HepG2 (cell line): ENCODE data around the gene OTUD4. TPM values are rescaled to one million over a fixed set of nuclear protein-coding genes. Genes with fewer than 3 reads are reported as not detected.

Experiments
- ATAC-seq: fragments of 200-7000 bp; cut with Tn5 transposase; 3 replicates; pipeline ENCODE4 v1.9.1; 2020; ENCODE audit warnings: mild to moderate bottlenecking, moderate library complexity
- BruUV-seq: library from RNA; stranded (reverse); fragments of 400-500 nt; replicated peaks from 2 replicates; lab custom pipeline; 2021; lab: Mats Ljungman, UMichigan
- CTCF ChIA-PET: fragments of 300-600 bp; formaldehyde crosslinking; extraction: SDS; loops from one replicate; lab custom pipeline; 2021; ENCODE audit warnings: low total read pairs, inconsistent platforms, low intra/inter-chr PET ratio; lab: Yijun Ruan, JAX
- POLR2A ChIA-PET: fragments of 350-600 bp; sonication (Branson Sonifier 250); formaldehyde crosslinking; loops from one replicate; lab custom pipeline; 2020; ENCODE audit warnings: antibody characterized with exemption, inconsistent platforms; lab: Yijun Ruan, JAX
- DNase-seq: peaks from one replicate; pipeline ENCODE4 v3.0.0-alpha.2; 2015; ENCODE audit warnings: low spot score
- FAIRE-seq: peaks from 3 replicates; lab custom pipeline; 2011; peaks lifted over from hg19 to GRCh38; lab: Jason Lieb, UNC
- H2AFZ ChIP-seq: one replicate; pipeline ENCODE4 v1.6.1; 2011; ENCODE audit warnings: low read length, inconsistent platforms
- H3K27ac ChIP-seq: fragments of 300-600 bp; 3 replicates; pipeline ENCODE4 v1.8.0; 2011; ENCODE audit warnings: mixed run types, mild to moderate bottlenecking, mixed read lengths, low read length, inconsistent platforms; ENCODE audit not compliant: insufficient read depth; ENCODE audit errors: extremely low read length
- H3K27me3 ChIP-seq, 2 experiments: fragments of 200-600 bp in 1 of 2; 2 replicates in 1 of 2; 3 replicates in 1 of 2; pipeline versions ENCODE4 v1.6.0 to v1.8.0; 2011; ENCODE audit warnings: low read length in 2 of 2, mild to moderate bottlenecking in 2 of 2, moderate library complexity in 2 of 2, inconsistent platforms in 1 of 2; ENCODE audit not compliant: insufficient read depth in 2 of 2, control insufficient read depth in 1 of 2
- H3K36me3 ChIP-seq, 2 experiments: fragments of 200-600 bp in 1 of 2; replicated peaks in 1 of 2; 2 replicates in 1 of 2; 3 replicates in 1 of 2; pipeline versions ENCODE4 v1.5.1 to v1.8.0; 2011; ENCODE audit warnings: low read length in 2 of 2, inconsistent platforms in 1 of 2; ENCODE audit not compliant: insufficient read depth in 2 of 2, control insufficient read depth in 1 of 2
- H3K4me1 ChIP-seq: 2 replicates; pipeline ENCODE4 v1.5.1; 2012; ENCODE audit warnings: low read length, inconsistent platforms; ENCODE audit not compliant: insufficient read depth
- H3K4me2 ChIP-seq: 2 replicates; pipeline ENCODE4 v1.6.0; 2011; ENCODE audit warnings: low read depth, low read length, inconsistent platforms
- H3K4me3 ChIP-seq, 3 experiments: fragments of 200-600 bp in 1 of 3; sonication (generic), shearing (Covaris generic) in 1 of 3; replicated peaks in 1 of 3; 2 replicates each; pipeline ENCODE4 v1.5.1; 2011 to 2016; ENCODE audit warnings: low read length in 3 of 3, inconsistent platforms in 2 of 3, low read depth in 2 of 3, mild to moderate bottlenecking in 2 of 3, control low read depth in 1 of 3, mixed read lengths in 1 of 3; ENCODE audit not compliant: insufficient read depth in 1 of 3
- H3K79me2 ChIP-seq: one replicate; pipeline ENCODE4 v1.6.1; 2011; ENCODE audit warnings: low read length, inconsistent platforms; ENCODE audit not compliant: insufficient read depth
- H3K9ac ChIP-seq: 2 replicates; pipeline ENCODE4 v1.6.0; 2011; ENCODE audit warnings: mild to moderate bottlenecking, low read depth, low read length, inconsistent platforms; ENCODE audit not compliant: insufficient read depth
- H3K9me3 ChIP-seq: 2 replicates; pipeline ENCODE4 v1.5.1; 2012; ENCODE audit warnings: mild to moderate bottlenecking, low read length
- H4K20me1 ChIP-seq: 2 replicates; pipeline ENCODE4 v1.6.0; 2011; ENCODE audit warnings: inconsistent platforms, mild to moderate bottlenecking, low read length, moderate library complexity; ENCODE audit not compliant: insufficient read depth
- KDM4B ChIP-seq: sonication (generic); formaldehyde crosslinking; IDR thresholded peaks from 2 replicates; pipeline ENCODE4 v1.4.0; 2020; ENCODE audit warnings: missing genetic modification reagents
- MAF1 ChIP-seq: sonication (generic); formaldehyde crosslinking; IDR thresholded peaks from 2 replicates; pipeline ENCODE4 v1.5.0; 2020; ENCODE audit warnings: missing genetic modification reagents, borderline replicate concordance
- MAFF ChIP-seq: IDR thresholded peaks from 2 replicates; pipeline ENCODE4 v1.6.1; 2011; ENCODE audit warnings: low read depth, low read length, improper control_type of control experiment
- MAFK ChIP-seq, 2 experiments: IDR thresholded peaks in 1 of 2; conservative IDR thresholded peaks in 1 of 2; 2 replicates each; pipeline ENCODE4 v1.6.1; 2011; ENCODE audit warnings: improper control_type of control experiment in 2 of 2, low read length in 2 of 2
- PLSCR1 ChIP-seq: sonication (generic); formaldehyde crosslinking; IDR thresholded peaks from 2 replicates; pipeline ENCODE4 v1.5.0; 2020; ENCODE audit warnings: missing genetic modification reagents, mild to moderate bottlenecking, borderline replicate concordance
- SSRP1 ChIP-seq: IDR thresholded peaks from 2 replicates; pipeline ENCODE4 v1.6.1; 2016; ENCODE audit warnings: control low read depth
- STAG1 ChIP-seq: sonication (generic); formaldehyde crosslinking; IDR thresholded peaks from 2 replicates; pipeline ENCODE4 v1.4.0; 2020; ENCODE audit warnings: missing genetic modification reagents
- WIZ ChIP-seq: sonication (generic); formaldehyde crosslinking; IDR thresholded peaks from 2 replicates; pipeline ENCODE4 v1.5.1; 2020; ENCODE audit warnings: mild to moderate bottlenecking, missing genetic modification reagents
- YY1 ChIP-seq: IDR thresholded peaks from 2 replicates; pipeline ENCODE4 v1.6.1; 2011; ENCODE audit warnings: low read length, low read depth, moderate library complexity, mild to moderate bottlenecking; ENCODE audit not compliant: insufficient read depth, insufficient replicate concordance
- ZFAT ChIP-seq: sonication (generic); formaldehyde crosslinking; conservative IDR thresholded peaks from 2 replicates; pipeline ENCODE4 v1.8.1; 2023; ENCODE audit warnings: missing genetic modification reagents, inconsistent platforms
- ZNF253 ChIP-seq: sonication (generic); formaldehyde crosslinking; IDR thresholded peaks from 2 replicates; pipeline ENCODE4 v1.8.0; 2022; ENCODE audit warnings: mild to moderate bottlenecking, missing genetic modification reagents, borderline replicate concordance
- ZNF333 ChIP-seq: sonication (generic); formaldehyde crosslinking; IDR thresholded peaks from 2 replicates; pipeline ENCODE4 v1.4.0; 2020; ENCODE audit warnings: mild to moderate bottlenecking, missing genetic modification reagents, borderline replicate concordance
- ZNF761 ChIP-seq: sonication (generic); formaldehyde crosslinking; conservative IDR thresholded peaks from 2 replicates; pipeline ENCODE4 v1.4.0; 2020; ENCODE audit warnings: mild to moderate bottlenecking, missing genetic modification reagents
- WGBS: methylation state at CpG from one replicate; pipeline ENCODE4 v1.1.6; 2017; ENCODE audit warnings: low lambda C conversion rate; 5-methylcytosine and 5-hydroxymethylcytosine counted together
- in situ Hi-C: cut with HindIII; loops from 2 replicates; pipeline ENCODE4 v1.10.0; 2017; ENCODE audit warnings: low pct_unique_long_range_greater_than_20kb; ENCODE audit not compliant: extremely low pct_ligation_motif_present
- intact Hi-C: fragments of 100-400 bp; cut with micrococcal nuclease; formaldehyde crosslinking; loops from one replicate; pipeline ENCODE4 v1.10.0; 2022; ENCODE audit not compliant: unreplicated experiment
- polyA plus RNA-seq, 8 experiments: library from polyadenylated mRNA; depleted of rRNA in 3 of 8; stranded (reverse) in 7 of 8; unstranded in 1 of 8; fragments of >200 nt; fragmentation: Illumina TruSeq in 4 of 8; extraction: Trizol in 4 of 8; gene quantifications; 2 replicates each; pipeline versions ENCODE4 v1.2.1 to v1.2.3, GENCODE V29; 2011 to 2016; ENCODE audit warnings: low read depth in 4 of 8, missing spikeins in 1 of 8, mixed read lengths in 1 of 8; ENCODE audit not compliant: insufficient read depth in 1 of 8
- total RNA-seq, 5 experiments: library from RNA; depleted of rRNA; stranded (reverse); fragments of >200 nt; fragmentation: Illumina TruSeq; extraction: Trizol; gene quantifications; 2 replicates each; pipeline ENCODE4 v1.2.3, GENCODE V29; 2016; ENCODE audit warnings: low read depth in 1 of 5
- TF ChIP-seq, protein P1 (sequence below): sonication (generic); formaldehyde crosslinking; IDR thresholded peaks from 2 replicates; pipeline ENCODE4 v1.5.0; 2020; ENCODE audit warnings: mild to moderate bottlenecking, missing genetic modification reagents, moderate library complexity

Gene OTUD4
- total and polyA plus RNA-seq, 2 of the 13 experiments (the other 11 are each of a cell fraction or from before 2014, with no cell fraction given): 16.1 to 18.0 TPM

DNA sequence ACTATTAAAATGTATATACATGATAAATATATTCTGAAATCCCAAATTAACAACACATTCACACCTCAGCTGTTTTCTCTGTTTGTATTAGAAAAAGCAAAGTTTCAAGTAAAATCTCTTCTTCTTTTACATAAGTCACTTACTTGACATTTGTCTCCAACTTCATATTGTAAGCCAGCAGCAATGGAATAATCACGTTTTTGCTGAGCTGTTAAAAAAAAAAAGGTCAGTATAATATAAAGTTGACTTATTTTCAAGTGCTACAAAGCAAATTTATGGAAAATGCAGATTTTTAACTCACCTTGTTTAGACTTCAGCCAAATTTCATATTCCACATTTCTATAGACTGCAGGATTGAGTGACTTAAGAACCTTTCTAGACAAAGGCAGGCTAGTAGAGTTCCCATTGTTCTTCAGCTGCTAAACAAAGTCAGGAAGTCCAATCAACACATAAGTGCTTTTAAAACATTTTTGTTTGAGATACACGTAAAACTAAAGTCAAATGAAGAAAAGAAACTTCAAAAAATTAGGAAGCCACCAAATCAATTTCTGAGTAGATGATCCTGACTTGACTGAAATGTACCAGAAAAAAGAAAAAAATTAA, 25.0 kb downstream of the OTUD4 start:
- POLR2A ChIA-PET: no interaction called here
- no peaks in the 10 kb centered on the region for H3K9me3 ChIP-seq
- ATAC-seq (no peak), FAIRE-seq (no peak), DNase-seq (no peak)
- no peaks in the 10 kb centered on the region for H3K79me2 ChIP-seq
- no peak overlapping the region for H3K4me2 ChIP-seq
- H3K27me3 ChIP-seq: no peaks in the 10 kb centered on the region
- H3K36me3 ChIP-seq: peaks cover 10 to 66% of the 10 kb centered on the region in 2 experiments
- TF ChIP-seq SSRP1 (CRISPR knock-in tag): no peak
- no peak for TF ChIP-seq ZNF761 (CRISPR knock-in tag)
- peak; percentile 74 for TF ChIP-seq MAFF
- TF ChIP-seq WIZ (CRISPR knock-in tag): no peak
- no peak for TF ChIP-seq ZNF333 (CRISPR knock-in tag)
- no peak for TF ChIP-seq YY1
- TF ChIP-seq MAFK (conservative IDR thresholded peaks at IDR 0.05 in 1 of 2, IDR thresholded peaks at IDR 0.05 in 1 of 2; ENCODE audit: low read length in 2 of 2): peak; percentile 68 to 86; a peak in 3 of 4 replicates
- no peak overlapping the region for H3K27ac ChIP-seq
- intact Hi-C loops (no loop called here), in situ Hi-C loops (no loop called here)
- WGBS: 90% methylated on average over 2 of the region's 2 CpGs
- H3K4me1 ChIP-seq: no peaks in the 10 kb centered on the region
- no peak overlapping the region for H3K9ac ChIP-seq
- no peaks in the 10 kb centered on the region; the same call in 1 of the 2 replicates for H4K20me1 ChIP-seq
- BruUV-seq: no TSS peak
- H3K4me3 ChIP-seq: no peak overlapping the region
- CTCF ChIA-PET: interaction anchor here (1.1 to 1.8 kb wide), 3 partner anchors 402 to 454 kb away, joined by 3 to 6 read pairs (median 4); no protein-coding TSS in a partner anchor
- no peak overlapping the region for H2AFZ ChIP-seq

- ATAC-seq (peak; percentile 87), DNase-seq (peak; percentile 31), FAIRE-seq (no peak)
- peaks cover 12 to 68% of the 10 kb centered on the region in 2 experiments for H3K36me3 ChIP-seq
- in situ Hi-C loops: no loop called here
- no peak overlapping the region for H3K4me2 ChIP-seq
- 100% methylated on average over 1 of the region's 1 CpG for WGBS
- BruUV-seq: no TSS peak
- no peaks in the 10 kb centered on the region for H3K79me2 ChIP-seq
- no peak overlapping the region for H2AFZ ChIP-seq
- CTCF ChIA-PET: interaction anchor here (1.1 to 1.8 kb wide), 3 partner anchors 402 to 455 kb away, joined by 3 to 6 read pairs (median 4); no protein-coding TSS in a partner anchor
- no peaks in the 10 kb centered on the region for H3K9me3 ChIP-seq
- H3K27me3 ChIP-seq: no peaks in the 10 kb centered on the region
- H4K20me1 ChIP-seq: no peaks in the 10 kb centered on the region; the same call in 1 of the 2 replicates
- no peak overlapping the region for H3K27ac ChIP-seq
- POLR2A ChIA-PET: no interaction called here
- TF ChIP-seq, protein P1, sequence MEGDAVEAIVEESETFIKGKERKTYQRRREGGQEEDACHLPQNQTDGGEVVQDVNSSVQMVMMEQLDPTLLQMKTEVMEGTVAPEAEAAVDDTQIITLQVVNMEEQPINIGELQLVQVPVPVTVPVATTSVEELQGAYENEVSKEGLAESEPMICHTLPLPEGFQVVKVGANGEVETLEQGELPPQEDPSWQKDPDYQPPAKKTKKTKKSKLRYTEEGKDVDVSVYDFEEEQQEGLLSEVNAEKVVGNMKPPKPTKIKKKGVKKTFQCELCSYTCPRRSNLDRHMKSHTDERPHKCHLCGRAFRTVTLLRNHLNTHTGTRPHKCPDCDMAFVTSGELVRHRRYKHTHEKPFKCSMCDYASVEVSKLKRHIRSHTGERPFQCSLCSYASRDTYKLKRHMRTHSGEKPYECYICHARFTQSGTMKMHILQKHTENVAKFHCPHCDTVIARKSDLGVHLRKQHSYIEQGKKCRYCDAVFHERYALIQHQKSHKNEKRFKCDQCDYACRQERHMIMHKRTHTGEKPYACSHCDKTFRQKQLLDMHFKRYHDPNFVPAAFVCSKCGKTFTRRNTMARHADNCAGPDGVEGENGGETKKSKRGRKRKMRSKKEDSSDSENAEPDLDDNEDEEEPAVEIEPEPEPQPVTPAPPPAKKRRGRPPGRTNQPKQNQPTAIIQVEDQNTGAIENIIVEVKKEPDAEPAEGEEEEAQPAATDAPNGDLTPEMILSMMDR (CRISPR knock-in tag): peak; percentile 59
- no peak for TF ChIP-seq MAF1 (CRISPR knock-in tag)
- TF ChIP-seq KDM4B (CRISPR knock-in tag): no peak
- no peak for TF ChIP-seq PLSCR1
- TF ChIP-seq ZNF253 (CRISPR knock-in tag): no peak
- no peak for TF ChIP-seq ZFAT (CRISPR knock-in tag)
- peak; percentile 48 for TF ChIP-seq STAG1 (CRISPR knock-in tag)
- no peak overlapping the region for H3K9ac ChIP-seq
- no peak overlapping the region for H3K4me3 ChIP-seq
- H3K4me1 ChIP-seq: no peaks in the 10 kb centered on the region
- intact Hi-C loops: loop anchor here (1.0 kb wide), 3 partner anchors 80 to 456 kb away; no protein-coding TSS in a partner anchor
Observed at GRCh38 chr4:145154573-145154972, 25.8 kb downstream of the OTUD4 start.
